HG03108 (cell line): Measurements from ENCODE around the gene CFAP70.
A peak's percentile ranks its signal among the peaks of the same experiment; 100 is the strongest.
"Not testable (repeated sequence)": the region's sequence is repeated elsewhere in the genome, so short reads cannot be mapped to it uniquely, and the experiment has no call there.

Source experiments
- ATAC-seq: cut with Tn5 transposase; IDR thresholded peaks from one replicate; pipeline ENCODE4 v1.9.1; 2021; ENCODE audit warnings: moderate library complexity; ENCODE audit not compliant: unreplicated experiment

CFAP70 gene

GRCh38 chr10:73258612-73259011, 100.1 kb downstream of the CFAP70 start:
- ATAC-seq, result not testable (repeated sequence)

GRCh38 chr10:73253225-73253555, 105.5 kb downstream of the CFAP70 start:
- no peak for ATAC-seq

DNA sequence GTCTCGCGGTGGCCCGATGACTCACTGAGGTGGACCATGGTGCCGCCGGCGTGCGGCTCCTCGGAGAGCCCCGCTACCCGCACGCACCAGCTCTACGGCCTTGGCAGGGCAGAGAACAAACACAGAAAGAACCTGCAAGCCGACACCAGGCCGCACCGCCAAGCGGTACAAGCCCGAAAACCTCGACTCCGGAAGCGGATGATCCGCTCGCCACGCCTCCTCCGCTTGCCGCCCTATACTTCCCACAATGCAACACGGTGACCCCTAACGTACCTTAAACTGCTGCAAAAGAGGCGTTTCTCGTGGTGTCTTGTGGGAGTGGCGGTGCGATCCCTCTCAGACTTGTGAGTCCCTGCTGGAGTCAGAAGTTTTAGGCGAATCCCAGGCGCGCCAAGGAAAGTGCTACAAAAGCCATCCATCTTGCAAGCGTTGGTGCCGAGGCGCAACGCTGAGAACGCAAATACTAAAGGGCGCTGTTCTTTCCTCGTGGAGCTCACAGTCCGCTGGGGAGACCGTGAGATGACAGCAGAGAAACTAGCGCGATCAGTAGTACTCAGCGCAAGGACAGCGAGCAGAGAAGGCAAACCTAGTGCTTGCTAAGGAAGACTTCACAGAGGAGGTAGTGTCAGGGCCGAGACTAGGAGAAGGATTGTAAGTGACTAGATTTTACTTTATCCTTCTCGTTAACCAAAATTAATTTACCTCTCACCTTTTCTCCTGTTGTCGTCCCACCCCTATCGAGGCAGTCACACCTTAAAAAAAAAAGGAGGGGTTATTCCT, 106.0 kb downstream of the CFAP70 start, which contains the start of gene MRPS16:
Gene MRPS16, minus strand, starts transcription at position 200 of the 780 bp plus-strand sequence. Its CDS starts 162 bp downstream, at position 38.
- peak; percentile 75 for ATAC-seq

DNA sequence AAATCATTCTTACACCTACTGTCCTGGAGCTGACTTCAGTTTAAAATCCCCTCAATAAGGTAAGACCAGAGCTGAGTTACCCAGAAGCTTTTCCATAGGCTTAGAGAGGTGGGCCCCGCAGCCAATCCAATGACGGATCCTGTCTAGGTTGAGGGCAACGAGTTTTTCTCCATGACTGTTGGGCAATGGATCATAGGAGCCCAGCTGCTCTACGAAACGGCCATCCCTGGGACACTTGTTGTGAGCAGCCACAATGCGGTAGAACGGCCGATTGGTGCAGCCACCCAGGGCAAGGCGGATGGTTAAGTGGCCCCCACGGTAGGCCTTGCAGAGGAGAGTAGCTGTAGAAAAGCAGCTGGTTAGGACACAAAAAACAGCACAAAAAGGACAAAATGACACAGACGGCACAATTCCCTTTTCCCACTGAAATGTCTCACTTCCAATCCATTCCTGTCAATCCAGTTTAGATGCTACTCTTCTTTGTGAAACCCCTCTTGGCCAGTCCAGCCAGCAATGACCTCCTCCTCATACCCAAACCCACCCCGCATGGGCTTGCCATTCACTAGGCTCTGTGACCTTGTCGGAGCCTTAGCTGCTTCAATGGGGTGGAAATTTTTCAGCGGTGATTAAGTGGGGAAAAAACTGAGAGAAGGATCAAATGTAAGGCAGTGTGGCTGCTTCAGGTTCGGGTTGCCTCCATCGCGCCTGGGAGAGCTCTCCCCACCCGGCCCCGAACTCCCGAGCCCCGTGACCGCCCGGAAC, 106.8 kb downstream of the CFAP70 start:
- ATAC-seq, result no peak

DNA sequence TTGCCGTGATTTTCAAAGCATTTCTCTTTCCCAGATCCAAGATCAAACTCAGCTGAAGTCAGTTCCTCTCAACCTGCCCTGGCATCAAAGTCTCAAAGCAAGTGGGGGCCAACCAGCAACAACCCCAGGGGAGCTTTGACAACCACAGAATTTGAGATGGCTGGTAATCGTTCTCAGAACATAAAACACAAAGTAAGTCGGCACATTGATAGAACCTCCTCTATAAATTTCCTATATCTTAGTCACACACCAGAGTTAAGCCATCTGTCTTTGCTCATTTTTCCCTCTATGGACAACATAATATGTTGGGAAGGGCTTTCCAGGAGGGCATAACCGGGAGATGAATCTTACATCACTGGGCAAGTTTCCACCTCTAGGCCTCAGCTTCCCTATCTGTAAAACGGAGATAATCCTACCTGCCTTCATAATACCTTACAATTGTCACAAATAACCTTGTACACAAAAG, 110.4 kb downstream of the CFAP70 start:
- no peak for ATAC-seq

DNA sequence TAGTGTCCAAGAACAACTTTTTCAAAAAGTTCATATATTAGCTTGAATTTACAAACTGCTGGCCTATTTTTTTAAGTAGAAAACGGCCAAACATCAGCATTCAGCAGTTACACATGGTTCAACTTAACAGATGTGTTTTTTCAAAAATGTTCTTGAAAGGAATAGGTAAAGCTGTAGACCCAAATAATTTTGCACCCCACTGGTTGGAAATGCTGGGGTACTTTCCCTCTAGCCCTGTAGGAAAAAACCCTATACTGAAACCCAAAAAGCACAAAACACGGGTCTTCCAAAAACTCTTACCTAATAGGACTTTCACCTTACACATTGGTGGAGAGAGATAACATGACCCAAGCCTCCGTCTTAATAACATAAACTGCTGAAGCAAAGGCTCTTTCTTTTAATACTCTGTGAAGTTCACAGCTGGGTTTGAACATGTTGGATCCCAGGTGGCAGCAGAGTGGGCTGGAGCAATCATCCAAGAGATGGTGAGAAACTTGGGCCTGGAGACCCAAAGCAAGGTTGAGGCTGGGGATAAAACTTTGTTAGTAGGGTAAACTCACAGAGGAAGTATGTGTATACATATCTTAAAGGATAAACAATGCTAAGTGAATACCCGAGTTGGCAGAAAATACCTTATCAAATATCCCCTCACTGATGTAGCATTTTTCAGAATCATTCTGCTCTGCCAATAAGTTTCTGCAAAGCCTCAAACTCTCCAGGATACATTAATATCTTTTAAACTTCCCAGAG, 111.0 kb downstream of the CFAP70 start:
- ATAC-seq, result no peak

GRCh38 chr10:73246646-73247508, 111.8 kb downstream of the CFAP70 start, which contains the start of gene DNAJC9:
DNAJC9 (minus strand) TSS chr10:73247255; CDS start chr10:73247189, 66 bp downstream.
- peak; percentile 76 for ATAC-seq

DNA sequence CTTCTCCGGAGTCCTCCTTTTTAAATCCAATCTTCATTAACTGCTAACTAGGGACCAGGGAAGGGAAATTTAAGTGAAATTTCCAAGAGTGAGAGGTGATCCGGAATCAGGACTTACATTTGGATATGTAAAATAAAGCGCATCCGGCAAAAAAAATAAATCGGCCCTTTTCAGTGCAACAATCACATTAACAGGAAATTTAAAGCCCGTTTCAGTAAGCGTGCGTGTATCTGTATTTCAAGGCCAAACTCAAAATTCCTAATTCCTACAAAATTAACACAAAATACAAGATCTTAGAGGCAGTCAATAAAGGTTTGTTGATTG, 112.4 kb downstream of the CFAP70 start:
- no peak for ATAC-seq

- no peak for ATAC-seq
These were observed 113.7 kb downstream of the CFAP70 start for GRCh38 chr10:73244866-73245477.

GRCh38 chr10:73239908-73240307, 118.8 kb downstream of the CFAP70 start:
- ATAC-seq, result no peak

- ATAC-seq, result no peak
These were observed 119.6 kb downstream of the CFAP70 start for GRCh38 chr10:73238990-73239566.

- no peak for ATAC-seq
These were observed 124.0 kb downstream of the CFAP70 start for GRCh38 chr10:73234695-73235094.

GRCh38 chr10:73233883-73234282, 124.8 kb downstream of the CFAP70 start:
- ATAC-seq, result no peak

DNA sequence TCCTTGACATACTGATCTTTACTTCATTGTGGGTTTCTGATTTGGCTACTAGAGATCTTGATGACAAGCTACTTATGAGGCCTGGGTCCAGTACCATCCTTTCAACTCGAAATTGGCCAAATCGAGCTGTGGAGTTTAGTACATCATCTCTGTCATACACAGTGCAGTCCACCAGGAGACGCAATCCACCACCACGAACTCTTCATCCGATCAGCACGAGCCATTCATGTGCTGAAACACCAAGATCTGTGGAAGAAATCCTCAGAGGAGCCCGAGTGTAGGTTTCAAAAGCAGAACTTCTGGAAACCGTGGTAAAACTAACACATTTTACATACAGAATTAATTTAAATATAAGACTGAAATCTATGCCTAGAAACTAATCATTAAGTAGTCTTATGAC, 125.8 kb downstream of the CFAP70 start:
- no peak for ATAC-seq

GRCh38 chr10:73229567-73229966, 129.1 kb downstream of the CFAP70 start:
- ATAC-seq, result no peak

DNA sequence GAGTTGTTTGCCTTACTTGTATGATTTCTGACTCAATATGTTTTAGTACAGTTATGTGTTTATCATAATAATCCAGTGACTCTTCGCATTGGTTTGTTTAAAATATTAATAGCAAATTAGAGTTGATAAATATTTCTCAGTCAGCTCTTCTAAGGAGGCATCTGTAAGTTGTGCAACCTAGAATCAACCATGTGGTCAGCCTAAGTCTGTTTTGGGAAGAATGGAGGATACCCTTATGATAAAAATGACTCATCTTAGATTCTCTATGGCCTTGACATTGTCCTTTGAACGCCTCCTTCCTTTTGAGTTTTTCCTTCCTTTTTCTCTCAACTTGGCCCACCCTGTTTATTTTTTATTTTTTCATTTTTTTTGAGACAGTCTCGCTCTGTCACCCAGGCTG, 130.4 kb downstream of the CFAP70 start:
- ATAC-seq, result no peak

- no peak for ATAC-seq
These were observed 132.0 kb downstream of the CFAP70 start for GRCh38 chr10:73226663-73227062.

GRCh38 chr10:73225518-73225917, 133.1 kb downstream of the CFAP70 start:
- ATAC-seq, result no peak

- ATAC-seq, result no peak
These were observed 137.7 kb downstream of the CFAP70 start for GRCh38 chr10:73220989-73221388.

DNA sequence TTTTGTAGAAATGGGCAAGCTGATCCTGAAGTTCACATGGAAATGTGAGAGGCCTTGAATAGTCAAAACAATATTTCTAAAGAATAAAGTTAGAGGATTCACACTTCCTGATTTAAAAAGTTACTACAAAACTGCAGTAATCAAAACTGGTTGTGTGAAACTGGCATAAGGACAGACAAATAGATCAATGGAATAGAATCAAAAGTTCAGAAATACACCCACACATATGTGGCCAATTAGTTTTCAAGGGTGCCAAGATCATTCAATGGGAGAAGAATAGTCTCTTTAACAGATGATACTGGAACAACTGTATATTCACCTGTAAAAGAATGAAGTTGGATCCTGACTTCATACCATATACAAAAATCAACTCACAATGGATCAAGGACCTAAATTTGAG, 139.3 kb downstream of the CFAP70 start:
- no peak for ATAC-seq
